ENCODE data around the gene CUEDC2.

CUEDC2 gene

GRCh38 chr10:102402512-102402896 is 29.9 kb downstream of the CUEDC2 start:
- Histone ChIP-seq H3K9ac (ENCODE audit: low read length) (no peak overlapping the region), H3K4me1 (ENCODE audit: low read length) (peaks cover 34% of the 10 kb centered on the region), H3K36me3 (replicated peaks; ENCODE audit: low read depth, low read length) (peaks cover 29% of the 10 kb centered on the region), H3K9me3 (ENCODE audit: insufficient read depth, low read length) (no peaks in the 10 kb centered on the region), H3K27me3 (ENCODE audit: low read depth, low read length) (no peaks in the 10 kb centered on the region), H3K4me3 (ENCODE audit: low read length) (no peak overlapping the region), H3K27ac (ENCODE audit: low read length) (no peak overlapping the region), H2AFZ (ENCODE audit: low read depth, low read length) (no peak overlapping the region), H3K4me2 (ENCODE audit: low read length) (no peak overlapping the region), H3K79me2 (ENCODE audit: low read length) (peaks cover 19% of the 10 kb centered on the region), H4K20me1 (ENCODE audit: insufficient read depth, low read length) (peaks cover 13% of the 10 kb centered on the region)
- TF ChIP-seq EZH2phosphoT487 (IDR thresholded peaks at IDR 0.05; ENCODE audit: low read depth), result no peak
- TF ChIP-seq, protein P1, sequence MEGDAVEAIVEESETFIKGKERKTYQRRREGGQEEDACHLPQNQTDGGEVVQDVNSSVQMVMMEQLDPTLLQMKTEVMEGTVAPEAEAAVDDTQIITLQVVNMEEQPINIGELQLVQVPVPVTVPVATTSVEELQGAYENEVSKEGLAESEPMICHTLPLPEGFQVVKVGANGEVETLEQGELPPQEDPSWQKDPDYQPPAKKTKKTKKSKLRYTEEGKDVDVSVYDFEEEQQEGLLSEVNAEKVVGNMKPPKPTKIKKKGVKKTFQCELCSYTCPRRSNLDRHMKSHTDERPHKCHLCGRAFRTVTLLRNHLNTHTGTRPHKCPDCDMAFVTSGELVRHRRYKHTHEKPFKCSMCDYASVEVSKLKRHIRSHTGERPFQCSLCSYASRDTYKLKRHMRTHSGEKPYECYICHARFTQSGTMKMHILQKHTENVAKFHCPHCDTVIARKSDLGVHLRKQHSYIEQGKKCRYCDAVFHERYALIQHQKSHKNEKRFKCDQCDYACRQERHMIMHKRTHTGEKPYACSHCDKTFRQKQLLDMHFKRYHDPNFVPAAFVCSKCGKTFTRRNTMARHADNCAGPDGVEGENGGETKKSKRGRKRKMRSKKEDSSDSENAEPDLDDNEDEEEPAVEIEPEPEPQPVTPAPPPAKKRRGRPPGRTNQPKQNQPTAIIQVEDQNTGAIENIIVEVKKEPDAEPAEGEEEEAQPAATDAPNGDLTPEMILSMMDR (IDR thresholded peaks at IDR 0.05; ENCODE audit: low read depth, low read length), result no peak

- TF ChIP-seq, protein P1 (IDR thresholded peaks at IDR 0.05; ENCODE audit: low read depth, low read length), result no peak
- TF ChIP-seq EZH2phosphoT487 (IDR thresholded peaks at IDR 0.05; ENCODE audit: low read depth), result no peak
- H3K9ac ChIP-seq (ENCODE audit: low read length), result no peak overlapping the region
- peaks cover 38% of the 10 kb centered on the region for H3K4me1 ChIP-seq (ENCODE audit: low read length)
- H3K27me3 ChIP-seq (ENCODE audit: low read depth, low read length), result no peaks in the 10 kb centered on the region
- H3K4me2 ChIP-seq (ENCODE audit: low read length), result no peak overlapping the region
- H3K79me2 ChIP-seq (ENCODE audit: low read length), result peaks cover 23% of the 10 kb centered on the region
- no peak overlapping the region for H3K27ac ChIP-seq (ENCODE audit: low read length)
- peaks cover 33% of the 10 kb centered on the region for H3K36me3 ChIP-seq (replicated peaks; ENCODE audit: low read depth, low read length)
- no peak overlapping the region for H2AFZ ChIP-seq (ENCODE audit: low read depth, low read length)
- no peaks in the 10 kb centered on the region for H3K9me3 ChIP-seq (ENCODE audit: insufficient read depth, low read length)
- H3K4me3 ChIP-seq (ENCODE audit: low read length), result no peak overlapping the region
- peaks cover 13% of the 10 kb centered on the region for H4K20me1 ChIP-seq (ENCODE audit: insufficient read depth, low read length)
Measured at GRCh38 chr10:102401735-102402511, 30.5 kb downstream of the CUEDC2 start.

- H3K9me3 ChIP-seq (ENCODE audit: insufficient read depth, low read length), result no peaks in the 10 kb centered on the region
- TF ChIP-seq, protein P1 (IDR thresholded peaks at IDR 0.05; ENCODE audit: low read depth, low read length), result no peak
- no peak for TF ChIP-seq EZH2phosphoT487 (IDR thresholded peaks at IDR 0.05; ENCODE audit: low read depth)
- no peak overlapping the region for H3K4me3 ChIP-seq (ENCODE audit: low read length)
- no peaks in the 10 kb centered on the region for H3K27me3 ChIP-seq (ENCODE audit: low read depth, low read length)
- peaks cover 13% of the 10 kb centered on the region for H4K20me1 ChIP-seq (ENCODE audit: insufficient read depth, low read length)
- peaks cover 44% of the 10 kb centered on the region for H3K4me1 ChIP-seq (ENCODE audit: low read length)
- peaks cover 29% of the 10 kb centered on the region for H3K79me2 ChIP-seq (ENCODE audit: low read length)
- H3K27ac ChIP-seq (ENCODE audit: low read length), result no peak overlapping the region
- H3K4me2 ChIP-seq (ENCODE audit: low read length), result no peak overlapping the region
- no peak overlapping the region for H2AFZ ChIP-seq (ENCODE audit: low read depth, low read length)
- no peak overlapping the region for H3K9ac ChIP-seq (ENCODE audit: low read length)
- H3K36me3 ChIP-seq (replicated peaks; ENCODE audit: low read depth, low read length), result peaks cover 39% of the 10 kb centered on the region
Measured at GRCh38 chr10:102401342-102401654, 31.1 kb downstream of the CUEDC2 start.

GRCh38 chr10:102400598-102401341 is 31.6 kb downstream of the CUEDC2 start:
- Histone ChIP-seq H3K4me3 (ENCODE audit: low read length) (no peak overlapping the region), H4K20me1 (ENCODE audit: insufficient read depth, low read length) (peaks cover 13% of the 10 kb centered on the region), H3K79me2 (ENCODE audit: low read length) (peaks cover 35% of the 10 kb centered on the region), H3K4me1 (ENCODE audit: low read length) (peaks cover 45% of the 10 kb centered on the region), H3K27ac (ENCODE audit: low read length) (no peak overlapping the region), H3K4me2 (ENCODE audit: low read length) (no peak overlapping the region), H3K36me3 (replicated peaks; ENCODE audit: low read depth, low read length) (peaks cover 44% of the 10 kb centered on the region), H3K9me3 (ENCODE audit: insufficient read depth, low read length) (no peaks in the 10 kb centered on the region), H2AFZ (ENCODE audit: low read depth, low read length) (no peak overlapping the region), H3K9ac (ENCODE audit: low read length) (no peak overlapping the region), H3K27me3 (ENCODE audit: low read depth, low read length) (no peaks in the 10 kb centered on the region)
- no peak for TF ChIP-seq EZH2phosphoT487 (IDR thresholded peaks at IDR 0.05; ENCODE audit: low read depth)
- TF ChIP-seq, protein P1 (IDR thresholded peaks at IDR 0.05; ENCODE audit: low read depth, low read length), result no peak

Data from OCI-LY3 (cell line).